Sigmoid colon (tissue), 7 donors: ENCODE results near the gene TMEM107. TPM values are rescaled to one million over a fixed set of nuclear protein-coding genes. Genes with fewer than 3 reads are reported as not detected.

Experiments
- DNase-seq: peaks from one replicate; pipeline ENCODE4 v3.0.0-alpha.2; 2019
- H3K27ac ChIP-seq, 4 donors: fragments of 200-600 bp; sonication (generic); one replicate each; pipeline ENCODE4 v1.5.1; 2016 to 2019; ENCODE audit warnings: mild to moderate bottlenecking in 1 of 4
- H3K27me3 ChIP-seq, 3 donors: fragments of 200-600 bp; sonication (generic); one replicate each; pipeline ENCODE4 v1.5.1; 2019; ENCODE audit warnings: mild to moderate bottlenecking in 1 of 3
- H3K36me3 ChIP-seq, 4 donors: fragments of 200-600 bp; sonication (generic); one replicate each; pipeline ENCODE4 v1.5.1; 2016 to 2019
- H3K4me1 ChIP-seq, 4 donors: fragments of 200-600 bp; sonication (generic); one replicate each; pipeline ENCODE4 v1.5.1; 2017 to 2019
- H3K4me3 ChIP-seq, 4 donors: fragments of 200-600 bp; sonication (generic); one replicate each; pipeline ENCODE4 v1.5.1; 2017 to 2019; ENCODE audit warnings: mild to moderate bottlenecking in 2 of 4, moderate library complexity in 1 of 4
- H3K9me3 ChIP-seq, 4 donors: fragments of 200-600 bp in 3 of 4; sonication (generic) in 3 of 4; one replicate each; pipeline versions ENCODE4 v1.5.1 to v1.6.1; 2013 to 2019
- EP300 ChIP-seq, 4 donors: sonication (generic); formaldehyde crosslinking; IDR thresholded peaks; one replicate each; pipeline ENCODE4 v1.6.1; 2017; ENCODE audit warnings: antibody characterized with exemption in 4 of 4
- POLR2A ChIP-seq, 2 donors: fragments of 450-650 bp; IDR thresholded peaks; one replicate each; pipeline ENCODE4 v1.6.1; 2016; ENCODE audit warnings: antibody characterized with exemption in 2 of 2, mild to moderate bottlenecking in 2 of 2, moderate library complexity in 2 of 2
- POLR2AphosphoS5 ChIP-seq, 4 donors: sonication (generic); formaldehyde crosslinking; IDR thresholded peaks; one replicate each; pipeline ENCODE4 v1.6.1; 2017; ENCODE audit warnings: antibody characterized with exemption in 4 of 4
- WGBS, 2 donors: extraction: QIAGEN DNeasy Blood & Tissue Kit; methylation state at CpG; one replicate each; pipeline ENCODE4 v1.1.7; 2013; 5-methylcytosine and 5-hydroxymethylcytosine counted together
- intact Hi-C: fragments of 100-400 bp; cut with DNase I; formaldehyde crosslinking; loops from one replicate; pipeline ENCODE4 v1.15.1; 2023
- polyA plus RNA-seq, 3 donors: library from polyadenylated mRNA; stranded (reverse); fragments of 200-250 nt; gene quantifications; one replicate each; pipeline ENCODE4 v1.2.3, GENCODE V29; 2013
- total RNA-seq, 4 donors: library from RNA; depleted of rRNA; stranded (reverse); fragments of >200 nt; gene quantifications; one replicate each; pipeline ENCODE4 v1.1.0, GENCODE V29; 2016
- TF ChIP-seq, protein P1 (sequence below), 4 experiments: fragments of 450-650 bp in 3 of 4; fragments of 200-600 bp in 1 of 4; IDR thresholded peaks; one replicate each; pipeline ENCODE4 v1.5.1; 2016 to 2019; ENCODE audit warnings: antibody characterized with exemption in 4 of 4, mild to moderate bottlenecking in 3 of 4, moderate library complexity in 2 of 4
- donor health status: healthy with polysubstance abuse.
- donor health status: Bipolar disorder and iron deficiency.
- donor health status: healthy.

Gene TMEM107
- total and polyA plus RNA-seq, 7 donors: 4.6 to 61.7 (median 14.4) TPM

DNA sequence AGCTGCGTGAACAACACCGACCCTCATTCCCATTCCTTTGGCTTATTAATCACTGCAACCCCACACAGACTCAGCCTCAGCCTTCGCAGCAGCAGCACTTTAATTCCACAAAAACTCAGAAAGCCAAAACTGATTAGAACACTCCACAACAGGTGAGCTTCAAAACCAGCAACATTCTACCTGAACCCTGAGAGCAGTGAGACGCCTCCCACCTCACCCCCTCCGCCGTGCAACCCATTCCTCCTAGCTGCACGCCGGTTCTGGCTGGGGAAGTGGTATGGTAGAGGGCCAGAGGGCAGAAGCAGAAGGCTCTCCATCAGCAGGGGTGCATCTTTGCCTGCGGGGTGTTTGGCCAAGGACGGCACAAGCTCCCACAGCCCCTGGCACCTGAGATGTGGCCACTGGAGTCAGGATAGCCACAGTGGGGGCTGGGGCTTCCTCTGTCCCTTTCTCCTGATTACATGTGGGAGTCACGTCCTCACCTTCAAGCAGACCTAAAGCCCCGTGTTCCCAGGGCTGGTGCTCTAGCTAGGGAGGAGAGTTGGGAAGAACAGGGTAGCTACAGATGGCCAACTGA is 12.2 kb upstream of the TMEM107 start:
- no peaks in the 10 kb centered on the region for H3K27me3 ChIP-seq
- H3K36me3 ChIP-seq: no peaks in the 10 kb centered on the region
- no peak for DNase-seq
- TF ChIP-seq, protein P1, sequence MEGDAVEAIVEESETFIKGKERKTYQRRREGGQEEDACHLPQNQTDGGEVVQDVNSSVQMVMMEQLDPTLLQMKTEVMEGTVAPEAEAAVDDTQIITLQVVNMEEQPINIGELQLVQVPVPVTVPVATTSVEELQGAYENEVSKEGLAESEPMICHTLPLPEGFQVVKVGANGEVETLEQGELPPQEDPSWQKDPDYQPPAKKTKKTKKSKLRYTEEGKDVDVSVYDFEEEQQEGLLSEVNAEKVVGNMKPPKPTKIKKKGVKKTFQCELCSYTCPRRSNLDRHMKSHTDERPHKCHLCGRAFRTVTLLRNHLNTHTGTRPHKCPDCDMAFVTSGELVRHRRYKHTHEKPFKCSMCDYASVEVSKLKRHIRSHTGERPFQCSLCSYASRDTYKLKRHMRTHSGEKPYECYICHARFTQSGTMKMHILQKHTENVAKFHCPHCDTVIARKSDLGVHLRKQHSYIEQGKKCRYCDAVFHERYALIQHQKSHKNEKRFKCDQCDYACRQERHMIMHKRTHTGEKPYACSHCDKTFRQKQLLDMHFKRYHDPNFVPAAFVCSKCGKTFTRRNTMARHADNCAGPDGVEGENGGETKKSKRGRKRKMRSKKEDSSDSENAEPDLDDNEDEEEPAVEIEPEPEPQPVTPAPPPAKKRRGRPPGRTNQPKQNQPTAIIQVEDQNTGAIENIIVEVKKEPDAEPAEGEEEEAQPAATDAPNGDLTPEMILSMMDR (IDR thresholded peaks at IDR 0.05): no peak
- TF ChIP-seq POLR2A (IDR thresholded peaks at IDR 0.05) (no peak), POLR2AphosphoS5 (IDR thresholded peaks at IDR 0.05) (no peak), EP300 (IDR thresholded peaks at IDR 0.05) (no peak)
- WGBS, 2 donors: 41 to 42% methylated on average over 12 of the region's 12 CpGs
- intact Hi-C loops: no loop called here
- peaks cover 0 to 54% (median 41%) of the 10 kb centered on the region in 4 donors for H3K4me1 ChIP-seq
- peak overlapping the region; percentile 54 to 78 (median 68) for H3K4me3 ChIP-seq
- no peaks in the 10 kb centered on the region for H3K9me3 ChIP-seq
- H3K27ac ChIP-seq: peak overlapping the region; percentile 81 to 99 (median 96)

DNA sequence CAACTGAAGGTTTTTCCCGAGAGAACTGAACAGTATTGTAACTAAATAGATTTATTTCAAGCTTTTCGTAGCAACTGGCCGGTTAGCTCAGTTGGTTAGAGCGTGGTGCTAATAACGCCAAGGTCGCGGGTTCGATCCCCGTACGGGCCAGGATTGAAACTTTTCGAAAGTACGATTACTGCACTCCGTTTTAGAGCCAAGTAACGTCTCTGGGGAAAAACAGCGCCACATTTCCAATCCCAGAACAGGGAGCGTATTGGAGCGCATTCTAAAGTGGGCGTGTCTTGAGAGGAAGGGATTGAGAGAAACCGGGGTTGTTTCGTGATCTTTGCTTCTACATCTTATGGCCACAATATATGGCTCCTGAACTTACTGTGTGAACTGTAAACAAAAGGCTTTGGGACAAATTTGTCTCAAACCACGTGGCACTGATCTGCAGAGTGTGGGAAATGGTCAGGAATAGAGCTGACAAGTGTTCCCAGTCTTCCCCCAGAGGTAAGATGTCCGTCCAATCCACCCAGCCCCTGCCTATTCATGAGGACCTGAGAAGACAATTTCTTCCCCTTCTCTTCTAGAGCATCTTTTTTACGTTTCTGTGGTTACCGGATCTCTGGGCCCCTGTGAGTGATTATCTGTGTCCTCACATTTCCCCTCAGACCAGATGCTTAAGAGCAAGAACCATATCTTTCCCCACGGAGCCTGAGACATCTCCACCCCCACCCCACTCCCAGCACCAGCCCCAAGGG is 11.5 kb upstream of the TMEM107 start:
- H3K27ac ChIP-seq: peak overlapping the region; percentile 81 to 99 (median 96)
- H3K4me3 ChIP-seq: peak overlapping the region; percentile 56 to 78 (median 71)
- intact Hi-C loops: no loop called here
- peaks cover 0 to 52% (median 40%) of the 10 kb centered on the region in 4 donors for H3K4me1 ChIP-seq
- H3K9me3 ChIP-seq: no peaks in the 10 kb centered on the region
- H3K36me3 ChIP-seq: no peaks in the 10 kb centered on the region
- peak; percentile 97 for DNase-seq
- WGBS, 2 donors: 1% methylated on average over 25 of the region's 25 CpGs
- TF ChIP-seq POLR2AphosphoS5 (IDR thresholded peaks at IDR 0.05): peak; percentile 18 to 65 (median 63)
- no peak for TF ChIP-seq EP300 (IDR thresholded peaks at IDR 0.05)
- TF ChIP-seq POLR2A (IDR thresholded peaks at IDR 0.05): peak; percentile 24 to 28
- TF ChIP-seq, protein P1 (IDR thresholded peaks at IDR 0.05): no peak
- H3K27me3 ChIP-seq: no peaks in the 10 kb centered on the region

DNA sequence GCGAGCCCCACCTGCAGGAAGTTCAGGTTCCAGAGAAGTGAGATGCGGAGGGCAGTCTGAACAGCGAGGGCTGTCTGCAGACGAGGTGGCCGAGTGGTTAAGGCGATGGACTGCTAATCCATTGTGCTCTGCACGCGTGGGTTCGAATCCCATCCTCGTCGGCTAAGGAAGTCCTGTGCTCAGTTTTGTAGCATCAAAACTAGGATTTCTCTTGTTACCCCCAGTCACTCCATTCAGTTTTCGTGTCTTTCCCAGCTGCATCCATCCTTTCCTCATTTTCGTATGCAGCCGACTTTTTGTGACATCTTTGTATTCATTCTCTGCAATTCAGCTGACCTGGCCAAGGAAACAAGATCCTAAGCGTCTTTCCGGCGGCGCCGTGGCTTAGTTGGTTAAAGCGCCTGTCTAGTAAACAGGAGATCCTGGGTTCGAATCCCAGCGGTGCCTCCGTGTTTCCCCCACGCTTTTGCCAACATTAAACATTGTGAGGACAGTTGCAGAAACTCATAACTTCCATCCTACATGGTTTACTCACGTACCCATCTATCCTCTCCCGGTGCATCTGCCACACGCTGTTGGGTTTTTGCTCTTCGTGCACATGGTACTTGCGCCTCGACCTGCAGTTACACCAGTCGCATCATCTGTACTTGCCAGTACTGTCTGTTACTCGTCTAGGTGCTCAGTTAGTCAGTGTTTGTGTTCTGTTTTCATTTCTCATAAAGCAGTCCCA is 10.8 kb upstream of the TMEM107 start:
- Histone ChIP-seq H3K36me3 (no peaks in the 10 kb centered on the region), H3K27ac (peak overlapping the region; percentile 81 to 99 (median 96)), H3K4me1 (peaks cover 0 to 45% (median 36%) of the 10 kb centered on the region in 4 donors), H3K4me3 (peak overlapping the region; percentile 56 to 76 (median 68)), H3K27me3 (no peaks in the 10 kb centered on the region), H3K9me3 (no peaks in the 10 kb centered on the region)
- DNase-seq: peak; percentile 98
- TF ChIP-seq POLR2A (IDR thresholded peaks at IDR 0.05) (no peak), POLR2AphosphoS5 (IDR thresholded peaks at IDR 0.05) (peak in 2 of 4 donors; percentile 6 to 33), EP300 (IDR thresholded peaks at IDR 0.05) (no peak)
- TF ChIP-seq, protein P1 (IDR thresholded peaks at IDR 0.05): no peak
- 0 to 1% methylated on average over 32 of the region's 32 CpGs for WGBS, 2 donors
- intact Hi-C loops: loop anchor here (1.0 kb wide), 2 partner anchors 34 to 49 kb away; no protein-coding TSS in a partner anchor

DNA sequence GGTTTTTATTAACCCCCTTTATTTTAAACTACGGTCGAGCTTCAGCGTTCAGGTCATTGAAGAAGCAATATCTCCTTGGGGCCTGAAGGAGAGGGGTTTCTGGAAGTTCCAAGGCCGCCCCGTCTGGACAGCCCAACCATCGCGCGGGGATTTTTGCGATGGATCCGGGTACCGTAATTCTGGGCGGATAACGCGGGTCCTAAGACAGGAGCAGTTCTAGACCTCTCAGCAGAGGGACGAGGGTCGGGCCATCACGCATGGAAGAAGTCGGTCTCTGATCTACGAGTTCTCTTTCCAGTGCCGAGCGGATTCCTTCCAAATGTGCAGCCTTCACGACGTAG is 10.2 kb upstream of the TMEM107 start:
- no peaks in the 10 kb centered on the region for H3K27me3 ChIP-seq
- peak overlapping the region; percentile 81 to 99 (median 96) for H3K27ac ChIP-seq
- H3K9me3 ChIP-seq: no peaks in the 10 kb centered on the region
- intact Hi-C loops: loop anchor here (1.0 kb wide), 2 partner anchors 35 to 48 kb away; no protein-coding TSS in a partner anchor
- H3K4me3 ChIP-seq: peak overlapping the region; percentile 56 to 76 (median 68)
- WGBS, 2 donors: 0% methylated on average over 23 of the region's 23 CpGs
- peaks cover 0 to 40% (median 32%) of the 10 kb centered on the region in 4 donors for H3K4me1 ChIP-seq
- TF ChIP-seq POLR2A (IDR thresholded peaks at IDR 0.05): no peak
- TF ChIP-seq, protein P1 (IDR thresholded peaks at IDR 0.05): peak in 2 of 4 experiments; percentile 12 to 25
- no peaks in the 10 kb centered on the region for H3K36me3 ChIP-seq
- no peak for DNase-seq
